GM12878 (cell line): ENCODE results near the gene ORAI1. TPM values are rescaled to one million over a fixed set of nuclear protein-coding genes. Genes with fewer than 3 reads are reported as not detected.

Experiments
- ATAC-seq: fragments of 200-7000 bp; cut with Tn5 transposase; 3 replicates; pipeline ENCODE4 v1.9.1; 2020; ENCODE audit warnings: mild to moderate bottlenecking, moderate library complexity
- BruUV-seq: library from RNA; stranded (reverse); fragments of 400-500 nt; replicated peaks from 2 replicates; lab custom pipeline; 2021; lab: Mats Ljungman, UMichigan
- CTCF ChIA-PET: fragments of 300-600 bp; sonication (Branson Sonifier 250); formaldehyde crosslinking; extraction: SDS; loops from one replicate; lab custom pipeline; 2021; ENCODE audit warnings: inconsistent platforms; lab: Yijun Ruan, JAX
- POLR2A ChIA-PET: fragments of 350-600 bp; formaldehyde crosslinking; extraction: SDS; loops from one replicate; lab custom pipeline; 2021; ENCODE audit warnings: inconsistent platforms; lab: Charles Lee
- RAD21 ChIA-PET: fragments of 300-600 bp; sonication (Branson Sonifier 250); formaldehyde crosslinking; loops from one replicate; lab custom pipeline; 2023; ENCODE audit warnings: antibody characterized with exemption; ENCODE audit not compliant: unreplicated experiment; lab: Charles Lee
- SMC1A ChIA-PET: fragments of 300-600 bp; sonication (Branson Sonifier 250); formaldehyde crosslinking; loops from one replicate; lab custom pipeline; 2023; ENCODE audit not compliant: unreplicated experiment, uncharacterized antibody; lab: Charles Lee
- DNase-seq: peaks from one replicate; pipeline ENCODE4 v3.0.0-alpha.2; 2011; ENCODE audit warnings: low read depth, low spot score
- FAIRE-seq: peaks from 3 replicates; lab custom pipeline; 2011; peaks lifted over from hg19 to GRCh38; lab: Jason Lieb, UNC
- H2AFZ ChIP-seq: 2 replicates; pipeline ENCODE4 v1.6.0; 2011; ENCODE audit warnings: low read depth, low read length, control low read depth; ENCODE audit not compliant: control insufficient read depth
- H3K27ac ChIP-seq: 2 replicates; pipeline ENCODE4 v1.5.1; 2011; ENCODE audit warnings: control low read depth; ENCODE audit not compliant: control insufficient read depth, insufficient read depth
- H3K27me3 ChIP-seq, 2 experiments: replicated peaks in 1 of 2; 2 replicates each; pipeline versions ENCODE4 v1.6.0 to v1.6.1; 2011; ENCODE audit warnings: low read length in 1 of 2; ENCODE audit not compliant: control insufficient read depth in 2 of 2, insufficient read depth in 2 of 2
- H3K36me3 ChIP-seq, 2 experiments: 2 replicates each; pipeline ENCODE4 v1.5.1; 2011; ENCODE audit warnings: low read length in 1 of 2; ENCODE audit not compliant: control insufficient read depth in 2 of 2, insufficient read depth in 2 of 2
- H3K4me1 ChIP-seq: 2 replicates; pipeline ENCODE4 v1.6.1; 2011; ENCODE audit warnings: mild to moderate bottlenecking, low read length, moderate library complexity, mixed read lengths; ENCODE audit not compliant: control insufficient read depth, insufficient read depth
- H3K4me2 ChIP-seq: 2 replicates; pipeline ENCODE4 v1.6.0; 2011; ENCODE audit warnings: control low read depth; ENCODE audit not compliant: control insufficient read depth, insufficient read depth
- H3K4me3 ChIP-seq: fragments of 200-600 bp; sonication (generic); 2 replicates; pipeline ENCODE4 v1.5.1; 2016
- H3K79me2 ChIP-seq: 2 replicates; pipeline ENCODE4 v1.6.0; 2011; ENCODE audit warnings: low read length; ENCODE audit not compliant: control insufficient read depth, insufficient read depth
- H3K9ac ChIP-seq: 2 replicates; pipeline ENCODE4 v1.8.0; 2011; ENCODE audit warnings: low read length, control low read depth, mixed read lengths; ENCODE audit not compliant: control insufficient read depth, insufficient read depth
- H3K9me3 ChIP-seq: replicated peaks from 3 replicates; pipeline ENCODE4 v1.5.1; 2011; ENCODE audit warnings: mild to moderate bottlenecking, low read length; ENCODE audit not compliant: control insufficient read depth, insufficient read depth
- H4K20me1 ChIP-seq: 2 replicates; pipeline ENCODE4 v1.6.0; 2011; ENCODE audit not compliant: control insufficient read depth, insufficient read depth
- BACH1 ChIP-seq: fragments of 450-650 bp; IDR thresholded peaks from 2 replicates; pipeline ENCODE4 v1.6.1; 2017; ENCODE audit warnings: mild to moderate bottlenecking, borderline replicate concordance
- WGBS: methylation state at CpG from one replicate; pipeline ENCODE4 v1.1.6; 2016; ENCODE audit warnings: low lambda C conversion rate; ENCODE audit not compliant: insufficient replicate concordance, insufficient coverage; ENCODE audit errors: missing lambda C conversion rate; 5-methylcytosine and 5-hydroxymethylcytosine counted together
- in situ Hi-C: fragments of 300-500 bp; cut with MboI; formaldehyde crosslinking; loops from 9 replicates; pipeline ENCODE4 v1.14.3; 2018; ENCODE audit warnings: mixed read lengths
- intact Hi-C: fragments of 100-400 bp; cut with micrococcal nuclease; formaldehyde crosslinking; loops from one replicate; pipeline ENCODE4 v1.14.2; 2022; ENCODE audit not compliant: unreplicated experiment
- polyA plus RNA-seq, 11 experiments: library from polyadenylated mRNA; depleted of rRNA in 4 of 11; unstranded in 6 of 11; stranded (reverse) in 5 of 11; fragments of >200 nt; fragmentation: Nextera tagmentation in 4 of 11; fragmentation: Illumina TruSeq in 1 of 11; extraction: Ambion mirVana in 4 of 11; extraction: Trizol in 1 of 11; gene quantifications; 1 replicate in 1 of 11; 2 replicates in 10 of 11; pipeline versions ENCODE4 v1.2.1 to v1.2.3, GENCODE V29; 2011 to 2016; ENCODE audit warnings: inconsistent platforms in 2 of 11, missing spikeins in 2 of 11, low read depth in 1 of 11
- total RNA-seq, 4 experiments: library from RNA; depleted of rRNA in 3 of 4; stranded (reverse); fragments of >200 nt in 3 of 4; fragmentation: Illumina TruSeq in 1 of 4; extraction: Trizol in 1 of 4; gene quantifications; 2 replicates each; pipeline versions ENCODE4 v1.2.1 to v1.2.3, GENCODE V29; 2013 to 2021
- TF ChIP-seq, protein P1 (sequence below): fragments of 450-650 bp; conservative IDR thresholded peaks from 2 replicates; pipeline ENCODE4 v1.6.1; 2017; ENCODE audit warnings: mild to moderate bottlenecking, moderate library complexity
- TF ChIP-seq, protein P2 (sequence below): fragments of 450-650 bp; IDR thresholded peaks from 2 replicates; pipeline ENCODE4 v1.6.1; 2016; ENCODE audit warnings: mild to moderate bottlenecking

Gene ORAI1
- total and polyA plus RNA-seq, 10 of the 15 experiments (the other 5 are each of a cell fraction or from before 2014, with no cell fraction given) = 5.5 to 33.1 (median 11.8) TPM

DNA sequence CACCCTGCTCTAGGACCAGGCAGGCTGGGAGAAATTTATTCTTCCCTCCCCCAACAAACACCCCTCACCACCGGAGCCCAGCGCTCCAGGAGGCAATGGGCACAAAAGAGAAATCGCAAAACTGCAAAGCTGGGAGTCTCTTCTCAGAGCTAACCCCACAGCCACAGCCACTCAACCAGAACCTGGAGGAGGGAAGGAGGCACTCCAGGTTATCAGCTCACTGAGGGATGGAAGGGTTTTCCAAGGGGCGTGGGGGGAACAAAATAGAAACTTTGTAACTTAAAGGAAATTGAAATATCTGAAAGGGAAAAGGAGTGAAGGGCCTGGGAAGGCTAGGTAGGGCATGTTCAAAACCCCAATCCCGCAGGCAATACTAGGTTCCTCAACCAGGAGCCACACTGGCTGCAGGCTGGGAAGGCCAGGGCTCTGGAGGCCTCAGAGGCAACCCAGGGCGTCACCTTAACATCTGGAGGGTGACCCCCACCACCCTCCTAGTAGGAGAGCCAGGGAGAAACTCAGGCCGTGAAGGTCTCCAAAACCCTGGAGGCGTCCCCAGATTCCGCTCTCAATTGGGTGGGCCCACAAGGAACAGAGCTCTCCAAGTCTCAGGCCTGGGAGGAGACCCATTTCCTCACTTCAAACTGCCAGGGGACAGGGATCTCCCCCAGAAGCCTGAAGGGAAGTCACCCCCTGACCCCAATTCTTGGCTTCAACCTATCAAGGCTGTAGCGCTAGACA lies 48.7 kb upstream of the ORAI1 start:
- ATAC-seq (no peak), DNase-seq (no peak), FAIRE-seq (no peak)
- peak overlapping the region; percentile 50 for H3K27ac ChIP-seq
- SMC1A ChIA-PET = interaction anchor here (0.7 to 7.3 kb wide), 17 partner anchors 8 to 109 kb away, joined by 3 to 48 read pairs (median 3); no protein-coding TSS in a partner anchor
- H3K4me3 ChIP-seq = peak overlapping the region; percentile 45
- CTCF ChIA-PET = interaction anchor here (0.7 to 5.1 kb wide), 16 partner anchors 12 to 91 kb away, joined by 3 to 40 read pairs (median 4); partner anchors contain the start of gene MORN3
- peaks cover 19% of the 10 kb centered on the region for H3K4me1 ChIP-seq
- no peaks in the 10 kb centered on the region for H3K9me3 ChIP-seq
- 85% methylated on average over 10 of the region's 10 CpGs for WGBS
- in situ Hi-C loops (no loop called here), intact Hi-C loops (no loop called here)
- peak overlapping the region; percentile 47 for H3K4me2 ChIP-seq
- H3K79me2 ChIP-seq = peaks cover 14% of the 10 kb centered on the region
- RAD21 ChIA-PET = interaction anchor here (0.9 to 5.8 kb wide), 15 partner anchors 12 to 109 kb away, joined by 3 to 51 read pairs (median 4); partner anchors contain the start of gene ORAI1
- H3K9ac ChIP-seq = peak overlapping the region; percentile 18; the same call in 1 of the 2 replicates
- no TSS peak for BruUV-seq
- H4K20me1 ChIP-seq = no peaks in the 10 kb centered on the region
- H2AFZ ChIP-seq = no peak overlapping the region
- H3K36me3 ChIP-seq = no peaks in the 10 kb centered on the region
- TF ChIP-seq, protein P1, sequence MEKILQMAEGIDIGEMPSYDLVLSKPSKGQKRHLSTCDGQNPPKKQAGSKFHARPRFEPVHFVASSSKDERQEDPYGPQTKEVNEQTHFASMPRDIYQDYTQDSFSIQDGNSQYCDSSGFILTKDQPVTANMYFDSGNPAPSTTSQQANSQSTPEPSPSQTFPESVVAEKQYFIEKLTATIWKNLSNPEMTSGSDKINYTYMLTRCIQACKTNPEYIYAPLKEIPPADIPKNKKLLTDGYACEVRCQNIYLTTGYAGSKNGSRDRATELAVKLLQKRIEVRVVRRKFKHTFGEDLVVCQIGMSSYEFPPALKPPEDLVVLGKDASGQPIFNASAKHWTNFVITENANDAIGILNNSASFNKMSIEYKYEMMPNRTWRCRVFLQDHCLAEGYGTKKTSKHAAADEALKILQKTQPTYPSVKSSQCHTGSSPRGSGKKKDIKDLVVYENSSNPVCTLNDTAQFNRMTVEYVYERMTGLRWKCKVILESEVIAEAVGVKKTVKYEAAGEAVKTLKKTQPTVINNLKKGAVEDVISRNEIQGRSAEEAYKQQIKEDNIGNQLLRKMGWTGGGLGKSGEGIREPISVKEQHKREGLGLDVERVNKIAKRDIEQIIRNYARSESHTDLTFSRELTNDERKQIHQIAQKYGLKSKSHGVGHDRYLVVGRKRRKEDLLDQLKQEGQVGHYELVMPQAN = 0 out of 2 replicates have a peak, but pooled peaks have one; percentile 24
- TF ChIP-seq, protein P2, sequence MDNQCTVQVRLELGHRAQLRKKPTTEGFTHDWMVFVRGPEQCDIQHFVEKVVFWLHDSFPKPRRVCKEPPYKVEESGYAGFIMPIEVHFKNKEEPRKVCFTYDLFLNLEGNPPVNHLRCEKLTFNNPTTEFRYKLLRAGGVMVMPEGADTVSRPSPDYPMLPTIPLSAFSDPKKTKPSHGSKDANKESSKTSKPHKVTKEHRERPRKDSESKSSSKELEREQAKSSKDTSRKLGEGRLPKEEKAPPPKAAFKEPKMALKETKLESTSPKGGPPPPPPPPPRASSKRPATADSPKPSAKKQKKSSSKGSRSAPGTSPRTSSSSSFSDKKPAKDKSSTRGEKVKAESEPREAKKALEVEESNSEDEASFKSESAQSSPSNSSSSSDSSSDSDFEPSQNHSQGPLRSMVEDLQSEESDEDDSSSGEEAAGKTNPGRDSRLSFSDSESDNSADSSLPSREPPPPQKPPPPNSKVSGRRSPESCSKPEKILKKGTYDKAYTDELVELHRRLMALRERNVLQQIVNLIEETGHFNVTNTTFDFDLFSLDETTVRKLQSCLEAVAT = peak; percentile 62
- TF ChIP-seq BACH1 = no peak
- H3K27me3 ChIP-seq = no peaks in the 10 kb centered on the region
- POLR2A ChIA-PET = interaction anchor here (0.6 to 8.1 kb wide), 15 partner anchors 10 to 319 kb away, joined by 3 to 87 read pairs (median 4); no protein-coding TSS in a partner anchor
